NCI-H2029 (cell line): ENCODE results near the gene KXD1.
"Not testable (repeated sequence)": the region's sequence is repeated elsewhere in the genome, so short reads cannot be mapped to it uniquely, and the experiment has no call there.

Source experiments
- DNase-seq: peaks from one replicate; lab custom pipeline; 2025; lab: John Stamatoyannopoulos, UW

KXD1 gene

GRCh38 chr19:18536475-18536874 lies 21.2 kb upstream of the KXD1 start:
- no peak for DNase-seq

- DNase-seq: no peak
Measured at GRCh38 chr19:18537431-18537830, 20.2 kb upstream of the KXD1 start.

GRCh38 chr19:18538115-18538514 lies 19.6 kb upstream of the KXD1 start:
- no peak for DNase-seq

GRCh38 chr19:18539372-18539771 lies 18.3 kb upstream of the KXD1 start:
- no peak for DNase-seq

- not testable (repeated sequence) for DNase-seq
Measured at GRCh38 chr19:18540200-18540599, 17.5 kb upstream of the KXD1 start.

GRCh38 chr19:18541258-18541991 lies 16.2 kb upstream of the KXD1 start:
- DNase-seq: no peak

- no peak for DNase-seq
Measured at GRCh38 chr19:18541992-18542940, 15.4 kb upstream of the KXD1 start.

- peak; percentile 85 for DNase-seq
Measured at GRCh38 chr19:18542941-18543813, 14.5 kb upstream of the KXD1 start, which contains the start of gene FKBP8. Gene FKBP8, minus strand, starts transcription at chr19:18543573. Its CDS starts 1,603 bp downstream, at chr19:18541970.

GRCh38 chr19:18543814-18544475 lies 13.7 kb upstream of the KXD1 start:
- DNase-seq: peak; percentile 68

- no peak for DNase-seq
Measured at GRCh38 chr19:18551631-18552030, 6.0 kb upstream of the KXD1 start.

- DNase-seq: no peak
Measured at GRCh38 chr19:18558202-18558555, 509 bp downstream of the KXD1 start.

- DNase-seq: no peak
Measured at GRCh38 chr19:18558604-18559003, 934 bp downstream of the KXD1 start.

GRCh38 chr19:18559685-18560084 lies 2.0 kb downstream of the KXD1 start:
- DNase-seq: no peak

- DNase-seq: no peak
Measured at GRCh38 chr19:18562086-18562485, 4.4 kb downstream of the KXD1 start.

- no peak for DNase-seq
Measured at GRCh38 chr19:18566953-18567352, 9.3 kb downstream of the KXD1 start.

GRCh38 chr19:18568367-18568766 lies 10.7 kb downstream of the KXD1 start:
- no peak for DNase-seq

GRCh38 chr19:18571564-18572344 lies 14.1 kb downstream of the KXD1 start, which contains the start of gene UBA52:
Gene UBA52, plus strand, starts transcription at chr19:18571857. Its CDS starts 1,444 bp downstream, at chr19:18573301.
- peak; percentile 97 for DNase-seq

GRCh38 chr19:18574691-18575291 lies 17.1 kb downstream of the KXD1 start:
- no peak for DNase-seq

- DNase-seq: no peak
Measured at GRCh38 chr19:18576383-18576782, 18.7 kb downstream of the KXD1 start.

- no peak for DNase-seq
Measured at GRCh38 chr19:18577365-18577914, 19.8 kb downstream of the KXD1 start.
